ENCODE data around the gene LRRN1. TPM values are rescaled to one million over a fixed set of nuclear protein-coding genes. Genes with fewer than 3 reads are reported as not detected.
"Not testable (repeated sequence)": the region's sequence is repeated elsewhere in the genome, so short reads cannot be mapped to it uniquely, and the experiment has no call there.

LRRN1 gene
- total RNA-seq, 1 experiment from 2014 or later = not detected

- no peak for DNase-seq (ENCODE audit: low read depth)
These were observed 7.6 kb downstream of the LRRN1 start for GRCh38 chr3:3806856-3807255.

GRCh38 chr3:3813013-3813412, 13.8 kb downstream of the LRRN1 start:
- no peak for DNase-seq (ENCODE audit: low read depth)

DNA sequence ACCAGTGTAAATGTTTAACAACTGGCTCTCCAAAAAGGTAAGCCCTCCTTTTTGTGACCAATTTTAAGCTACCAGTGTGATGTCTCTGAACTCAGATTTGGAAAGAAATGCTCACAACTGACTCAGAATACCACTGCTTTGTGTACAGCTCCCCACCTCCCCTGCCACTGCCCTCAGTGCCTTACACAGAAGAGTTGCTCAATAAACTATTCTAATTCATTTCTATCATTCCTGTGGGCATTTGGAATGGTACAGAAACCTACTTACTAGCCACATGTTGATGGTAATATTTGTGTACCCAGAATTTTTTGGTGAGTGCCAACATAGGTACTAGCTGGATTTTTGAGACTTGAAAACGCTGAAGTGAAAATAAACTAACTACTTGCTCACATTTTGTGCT, 16.0 kb downstream of the LRRN1 start:
- no peak for DNase-seq (ENCODE audit: low read depth)

GRCh38 chr3:3816034-3816433, 16.8 kb downstream of the LRRN1 start:
- no peak for DNase-seq (ENCODE audit: low read depth)

- no peak for DNase-seq (ENCODE audit: low read depth)
These were observed 18.6 kb downstream of the LRRN1 start for GRCh38 chr3:3817865-3818264.

DNA sequence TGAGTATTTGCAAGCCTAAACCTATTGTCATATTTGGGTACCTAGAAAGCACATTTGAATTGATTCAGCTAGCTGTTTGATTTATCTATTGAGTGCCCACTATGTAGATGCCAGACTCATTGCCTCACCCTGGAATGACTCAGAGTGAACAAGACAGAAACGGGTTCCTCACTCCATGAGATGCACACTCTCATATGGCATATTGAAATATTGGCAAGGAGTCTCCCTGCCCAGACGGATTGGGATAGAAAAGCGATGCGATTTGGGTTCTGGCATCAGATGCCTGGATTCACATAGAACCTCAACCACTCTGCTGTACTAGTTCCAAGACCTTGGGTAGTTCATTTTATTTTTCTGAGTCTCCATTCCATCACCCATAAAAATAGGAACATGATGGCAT, 22.5 kb downstream of the LRRN1 start:
- no peak for DNase-seq (ENCODE audit: low read depth)

GRCh38 chr3:3825035-3825434, 25.8 kb downstream of the LRRN1 start:
- DNase-seq (ENCODE audit: low read depth) = no peak

GRCh38 chr3:3826521-3826920, 27.3 kb downstream of the LRRN1 start:
- DNase-seq (ENCODE audit: low read depth) = no peak

- no peak for DNase-seq (ENCODE audit: low read depth)
These were observed 27.9 kb downstream of the LRRN1 start for GRCh38 chr3:3827111-3827510.

- not testable (repeated sequence) for DNase-seq (ENCODE audit: low read depth)
These were observed 29.2 kb downstream of the LRRN1 start for GRCh38 chr3:3828417-3828816.

DNA sequence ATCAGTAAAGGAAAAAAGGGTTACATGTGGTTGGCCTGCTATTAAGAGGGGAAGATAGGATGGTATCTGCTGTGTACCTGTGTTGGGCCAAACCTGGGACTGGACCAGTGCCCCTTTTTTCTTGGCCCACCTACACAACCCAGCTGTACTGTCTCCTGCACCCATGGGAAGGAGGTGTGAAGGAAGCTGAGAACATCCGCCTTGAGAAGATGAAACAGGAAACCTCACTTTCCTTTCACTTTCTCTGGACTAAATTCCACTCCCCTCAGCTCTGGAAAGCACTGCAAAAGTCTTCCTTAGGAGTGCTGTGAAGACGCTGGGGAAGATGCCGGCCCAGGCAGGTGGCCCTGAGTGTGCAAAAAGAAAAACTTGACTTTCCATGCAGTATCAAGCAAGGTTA, 37.6 kb downstream of the LRRN1 start:
- no peak for DNase-seq (ENCODE audit: low read depth)

DNA sequence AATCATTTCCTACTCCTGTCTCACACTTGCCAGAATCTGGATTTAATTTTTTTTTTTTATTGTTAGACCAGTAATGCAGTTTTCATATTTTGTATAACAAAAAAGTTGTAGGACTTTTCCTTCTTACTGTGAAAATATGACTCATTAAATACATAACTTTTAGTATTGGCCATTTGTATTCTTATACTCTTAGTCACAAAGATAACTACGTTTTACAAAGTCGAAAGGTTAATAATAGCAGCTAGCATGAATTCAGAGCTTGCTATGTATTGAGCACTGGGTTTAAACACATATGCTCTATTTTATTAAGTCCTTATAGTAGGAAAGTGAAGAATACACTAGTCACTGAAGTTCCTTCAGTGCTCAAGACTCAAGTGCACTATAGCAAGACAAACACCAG, 43.1 kb downstream of the LRRN1 start:
- DNase-seq (ENCODE audit: low read depth) = no peak

- no peak for DNase-seq (ENCODE audit: low read depth)
These were observed 49.0 kb downstream of the LRRN1 start for GRCh38 chr3:3847994-3848922.

DNA sequence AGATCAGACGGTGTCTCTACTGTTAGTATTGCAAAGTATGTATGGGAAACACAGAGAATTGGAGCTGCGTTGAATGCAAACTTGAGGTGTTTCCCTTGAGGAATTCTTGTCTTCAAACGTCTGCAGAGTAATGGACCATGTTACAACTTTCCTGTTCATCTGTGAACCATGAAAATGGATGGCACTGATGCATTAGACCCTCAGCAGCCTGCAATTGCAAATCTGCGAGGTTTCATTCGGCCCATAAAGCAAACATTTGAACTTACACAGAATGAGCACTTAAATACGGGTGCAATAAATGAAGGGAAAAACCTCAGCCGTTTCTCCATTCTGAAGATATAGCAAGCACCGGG, 49.7 kb downstream of the LRRN1 start:
- DNase-seq (ENCODE audit: low read depth) = no peak

DNA sequence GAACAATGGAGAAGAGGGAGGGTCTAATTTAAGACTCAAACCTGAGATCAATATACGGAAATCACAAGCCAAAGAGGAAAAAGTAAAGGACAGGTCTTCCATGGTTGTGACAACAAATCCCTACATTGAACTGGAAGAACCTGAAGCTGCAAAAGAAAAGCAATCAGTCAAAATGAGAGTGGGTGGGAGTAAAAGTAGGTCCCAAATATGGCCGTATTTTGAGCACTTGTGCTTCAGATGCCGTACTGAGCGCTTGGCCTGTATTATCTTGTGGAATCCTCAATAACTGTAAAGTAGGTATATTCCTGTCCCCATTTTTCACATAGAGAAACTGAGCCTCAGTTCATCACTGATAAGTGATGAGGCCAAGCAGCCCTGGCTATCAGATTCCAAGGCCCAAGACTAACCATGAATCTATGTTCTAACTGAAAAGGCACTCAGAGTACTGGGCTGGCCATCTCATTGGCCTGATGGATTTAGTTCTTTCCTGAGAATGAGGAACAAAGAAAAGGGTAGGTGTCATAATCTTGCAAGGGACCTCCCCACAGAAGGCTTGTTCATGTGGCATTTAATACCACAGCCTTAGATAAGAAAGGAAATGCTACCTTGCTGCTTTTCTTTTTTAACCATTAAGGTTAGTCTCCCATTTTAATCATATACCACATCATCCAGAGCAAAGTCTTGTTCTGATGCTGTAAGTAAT, 52.5 kb downstream of the LRRN1 start:
- DNase-seq (ENCODE audit: low read depth) = no peak

DNA sequence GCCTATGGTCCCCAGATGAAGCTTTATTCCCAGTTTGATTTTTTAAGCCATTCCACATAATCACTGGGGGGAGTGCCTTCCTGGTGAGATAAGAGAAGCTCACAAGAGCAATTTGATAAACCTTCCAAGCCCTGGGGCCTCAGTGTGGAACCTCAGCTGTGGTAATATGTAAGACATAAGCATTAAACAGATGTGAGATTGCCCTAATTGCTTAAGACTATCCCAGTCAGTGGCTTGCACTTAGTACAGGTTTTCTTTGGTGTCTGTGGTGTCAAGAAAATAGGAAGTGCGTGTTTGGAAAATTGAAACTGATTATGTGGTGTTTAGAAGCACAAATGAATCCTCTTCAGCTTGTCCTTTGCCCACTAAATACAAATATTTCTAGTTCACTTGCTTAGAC, 54.3 kb downstream of the LRRN1 start:
- no peak for DNase-seq (ENCODE audit: low read depth)

GRCh38 chr3:3855056-3855455, 55.8 kb downstream of the LRRN1 start:
- DNase-seq (ENCODE audit: low read depth) = no peak

- DNase-seq (ENCODE audit: low read depth) = no peak
These were observed 61.0 kb downstream of the LRRN1 start for GRCh38 chr3:3860235-3860634.

DNA sequence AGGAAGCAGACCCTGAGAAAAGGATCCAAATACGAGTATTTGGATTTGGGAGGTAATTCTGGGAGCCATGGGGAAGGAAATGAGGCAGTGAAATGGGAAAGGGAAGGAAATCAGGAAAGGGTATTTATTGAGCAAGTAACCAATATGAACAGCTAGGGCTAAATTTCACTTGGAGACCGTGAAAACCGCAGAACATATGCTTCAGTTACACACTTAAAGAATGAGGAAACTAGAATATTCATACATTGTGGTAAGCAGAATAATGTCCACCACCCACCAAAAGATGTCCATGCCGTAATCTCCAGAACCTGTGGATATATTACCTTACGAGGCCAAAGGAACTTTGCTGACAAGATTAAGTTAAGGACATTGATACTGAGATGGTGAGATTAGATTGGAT, 63.3 kb downstream of the LRRN1 start:
- no peak for DNase-seq (ENCODE audit: low read depth)

- DNase-seq (ENCODE audit: low read depth) = no peak
These were observed 76.3 kb downstream of the LRRN1 start for GRCh38 chr3:3875491-3875890.

GRCh38 chr3:3881050-3881449, 81.8 kb downstream of the LRRN1 start:
- no peak for DNase-seq (ENCODE audit: low read depth)

DNA sequence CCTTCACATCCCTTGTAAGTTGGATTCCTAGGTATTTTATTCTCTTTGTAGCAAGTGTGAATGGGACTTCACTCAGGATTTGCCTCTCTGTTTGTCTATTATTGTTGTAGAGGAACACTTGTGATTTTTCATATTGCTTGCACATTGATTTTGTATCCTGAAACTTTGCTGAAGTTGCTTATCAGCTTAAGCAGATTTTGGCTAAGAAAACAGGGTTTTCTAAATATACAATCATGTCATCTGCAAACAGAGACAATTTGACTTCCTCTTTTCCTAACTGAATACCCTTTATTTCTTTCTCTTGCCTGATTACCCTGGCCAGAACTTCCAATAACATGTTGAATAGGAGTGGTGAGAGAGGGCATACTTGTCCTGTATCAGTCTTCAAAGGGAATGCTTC, 88.1 kb downstream of the LRRN1 start:
- not testable (repeated sequence) for DNase-seq (ENCODE audit: low read depth)

- DNase-seq (ENCODE audit: low read depth) = no peak
These were observed 94.4 kb downstream of the LRRN1 start for GRCh38 chr3:3893590-3893989.
